ENCODE data around the gene QPCT.
A peak's percentile ranks its signal among the peaks of the same experiment; 100 is the strongest.

Gene QPCT

GRCh38 chr2:37325625-37326071 lies 18.8 kb upstream of the QPCT start:
- DNase-seq: no peak

DNA sequence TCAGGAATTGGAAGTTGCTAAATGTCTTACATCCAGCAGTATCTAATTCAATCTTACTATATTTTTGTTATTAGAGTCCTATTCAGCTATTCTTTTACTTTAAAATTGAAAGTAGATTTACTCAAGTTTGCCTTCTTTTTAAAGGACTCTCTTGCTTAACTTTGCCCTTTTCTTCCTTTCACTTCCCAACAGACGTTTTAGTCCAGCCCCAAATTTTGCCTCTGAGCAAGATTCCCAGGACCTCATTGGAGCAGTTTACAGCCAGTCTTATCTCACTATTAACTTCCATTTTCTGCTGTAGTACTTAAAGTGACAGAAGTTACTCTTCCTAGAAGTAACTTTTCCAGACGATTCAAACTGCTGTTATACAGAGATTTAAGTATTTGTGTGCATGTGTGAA lies 18.1 kb upstream of the QPCT start:
- DNase-seq: no peak

- no peak for DNase-seq
These were observed 17.4 kb upstream of the QPCT start for GRCh38 chr2:37326866-37327634.

- DNase-seq: no peak
These were observed 13.7 kb upstream of the QPCT start for GRCh38 chr2:37330681-37331080.

DNA sequence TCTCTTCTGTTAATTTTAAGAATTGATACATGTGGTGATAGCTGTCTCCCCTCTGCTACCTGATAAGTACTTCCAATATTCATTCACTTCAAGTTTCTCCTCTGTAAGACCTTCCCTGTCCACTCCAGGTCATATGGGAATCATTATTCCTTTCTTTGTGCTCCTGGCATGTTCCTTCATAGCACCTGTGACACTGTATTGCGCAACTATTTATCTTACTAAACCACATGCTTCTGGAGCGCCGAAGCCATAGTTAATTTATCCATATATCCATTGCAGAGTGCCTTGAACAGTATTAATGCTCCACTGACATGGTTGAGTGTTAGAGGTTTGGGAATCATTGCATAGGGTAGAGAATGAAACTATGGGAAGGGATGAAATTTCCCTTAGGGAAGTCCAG lies 11.9 kb upstream of the QPCT start:
- DNase-seq: no peak

DNA sequence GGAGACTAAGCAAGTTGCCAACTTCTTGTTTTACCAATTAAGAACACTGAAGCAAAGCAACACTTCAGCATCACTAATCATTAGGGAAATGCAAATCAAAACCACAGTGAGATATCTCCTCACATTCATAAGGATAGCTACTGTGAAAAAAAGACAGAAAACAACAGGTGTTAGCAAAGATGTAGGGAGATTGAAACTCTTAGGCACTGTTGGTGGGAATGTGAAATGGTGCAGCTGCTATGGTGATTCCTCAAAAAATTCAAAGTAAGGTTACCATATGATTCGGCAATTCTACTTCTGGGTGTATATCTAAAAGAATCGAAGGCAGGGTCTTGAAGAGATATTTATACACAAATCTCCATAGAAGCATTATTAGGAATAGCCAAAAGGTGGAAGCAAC lies 11.2 kb upstream of the QPCT start:
- DNase-seq: no peak

DNA sequence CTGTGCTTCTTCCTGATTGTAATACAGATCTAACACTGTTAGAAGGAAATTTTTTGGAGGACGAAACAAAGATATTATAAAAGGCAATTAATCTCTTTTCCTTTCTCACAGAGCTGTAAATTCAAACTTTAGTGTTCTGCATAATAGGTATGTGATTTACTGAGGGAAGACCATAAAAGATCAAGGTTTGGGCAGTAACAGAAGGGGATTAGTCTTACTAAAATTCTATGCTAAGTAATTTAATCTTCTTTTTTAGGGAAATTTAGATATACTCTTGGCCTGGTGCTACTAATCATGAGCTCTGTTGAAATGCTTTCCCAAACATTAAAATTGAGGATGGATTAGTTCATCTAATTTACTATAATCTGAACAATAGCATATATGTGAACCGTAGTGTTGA lies 8.8 kb upstream of the QPCT start:
- DNase-seq: no peak

DNA sequence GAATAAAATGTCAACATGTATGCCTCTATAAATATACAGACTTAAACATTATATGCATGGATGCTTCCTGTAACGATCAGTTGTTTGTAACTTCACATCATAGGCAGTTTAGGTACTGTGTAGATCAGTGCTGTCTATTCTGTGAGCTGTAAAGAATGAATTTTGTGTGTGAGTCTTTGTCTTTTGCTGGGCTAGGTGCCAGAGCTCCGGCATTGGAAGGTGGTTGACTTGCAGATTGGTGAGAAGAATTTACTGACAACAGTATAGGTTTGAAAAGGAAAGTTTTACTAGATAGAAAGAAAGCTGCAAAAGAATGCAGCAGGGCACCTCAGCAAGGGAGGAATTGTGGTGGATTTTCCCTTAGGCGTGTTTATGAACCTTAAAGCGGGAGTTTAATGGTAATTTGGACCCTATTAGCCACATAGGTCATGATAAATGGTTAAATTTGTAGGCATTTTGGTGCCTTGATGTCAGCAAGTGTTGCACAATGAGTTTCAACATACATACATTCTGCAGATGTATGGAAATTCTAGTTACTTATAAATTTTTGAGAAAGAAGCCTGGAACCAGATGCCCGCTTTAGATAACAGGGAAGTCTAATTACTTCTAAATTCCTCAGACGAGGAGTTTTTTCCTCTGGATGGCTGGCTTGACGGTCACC lies 6.7 kb upstream of the QPCT start:
- DNase-seq: no peak

DNA sequence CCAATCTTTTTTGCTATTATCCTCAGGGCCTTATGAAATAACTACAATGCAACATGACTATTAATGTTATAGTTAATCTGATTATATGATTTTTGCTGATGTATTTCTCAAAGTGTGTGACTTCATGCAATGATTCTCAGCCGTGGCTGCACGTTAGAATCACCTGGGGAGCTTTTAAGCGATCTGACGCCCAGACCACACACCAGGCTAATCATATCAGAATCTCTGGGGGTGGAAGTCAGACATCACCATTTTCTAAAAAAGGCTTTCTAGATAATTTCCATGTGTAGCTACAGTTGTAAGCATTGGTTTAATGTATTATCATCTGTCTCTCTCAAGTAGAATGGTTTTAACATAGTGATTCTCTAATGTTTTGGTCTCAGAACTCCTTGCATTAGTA lies 5.5 kb upstream of the QPCT start:
- no peak for DNase-seq

DNA sequence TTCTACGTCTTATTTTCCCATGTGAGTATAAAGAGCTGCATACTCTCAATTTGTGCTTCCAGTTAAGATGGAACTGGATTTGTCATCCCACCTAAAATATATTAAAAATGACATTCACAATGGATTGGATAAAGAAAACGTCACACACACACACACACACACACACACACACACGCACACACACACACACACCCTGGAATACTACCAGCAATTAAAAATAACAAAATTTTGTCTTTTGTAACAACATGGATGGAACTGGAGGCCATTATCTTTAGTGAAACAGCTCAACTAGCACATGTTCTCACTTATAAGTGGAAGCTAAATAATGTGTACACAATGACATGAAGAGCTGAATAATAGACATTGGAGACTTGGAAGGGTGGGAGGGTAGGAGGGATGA lies 3.8 kb upstream of the QPCT start:
- no peak for DNase-seq

GRCh38 chr2:37342591-37343220 lies 1.7 kb upstream of the QPCT start:
- no peak for DNase-seq

GRCh38 chr2:37343537-37344434 lies 644 bp upstream of the QPCT start:
- peak in 1 of 2 experiments; percentile 8 for DNase-seq

DNA sequence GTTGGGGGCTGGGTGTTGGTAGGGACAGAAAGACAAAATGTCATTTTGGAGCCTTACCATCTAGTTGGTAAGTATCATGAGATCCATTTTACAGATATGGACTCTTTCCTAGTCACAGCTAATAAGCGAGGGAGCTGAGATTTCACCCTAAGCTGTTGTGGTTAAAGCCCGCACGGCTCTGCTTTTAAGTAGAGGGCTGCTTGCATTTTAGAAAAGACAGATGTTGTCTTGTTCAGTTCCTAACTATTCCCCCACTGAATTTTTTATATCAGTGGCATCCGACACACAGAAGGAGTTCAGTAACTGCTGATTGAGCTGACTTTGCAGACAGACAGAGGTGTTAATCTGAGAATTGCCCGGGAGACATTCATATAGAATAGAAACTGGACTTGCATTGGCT lies 3.7 kb downstream of the QPCT start:
- no peak for DNase-seq

GRCh38 chr2:37349231-37349860 lies 4.9 kb downstream of the QPCT start:
- peak in 1 of 2 experiments; percentile 22 for DNase-seq

- DNase-seq: peak in 1 of 2 experiments; percentile 36
These were observed 5.6 kb downstream of the QPCT start for GRCh38 chr2:37350034-37350433.

DNA sequence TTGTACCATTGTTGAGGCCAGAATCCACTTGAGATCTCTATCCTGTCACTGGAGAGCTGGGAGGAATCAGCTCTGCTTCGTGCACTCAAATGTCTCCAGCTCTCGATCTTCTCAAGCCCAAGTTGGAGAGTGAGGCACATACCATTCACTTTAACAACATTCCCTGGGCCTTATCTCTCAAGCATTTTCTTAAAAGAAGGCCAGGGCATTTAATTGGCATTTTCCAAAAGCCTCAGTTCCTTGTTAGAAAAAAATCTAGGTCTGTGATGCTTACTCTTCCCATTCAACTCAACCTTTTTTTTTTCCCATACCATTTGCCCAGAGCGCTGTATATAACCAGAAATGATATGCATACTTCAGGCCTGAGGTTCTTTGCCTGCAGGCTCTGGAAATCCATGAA lies 10.1 kb downstream of the QPCT start:
- DNase-seq: no peak

- DNase-seq: no peak
These were observed 11.3 kb downstream of the QPCT start for GRCh38 chr2:37355735-37356134.

DNA sequence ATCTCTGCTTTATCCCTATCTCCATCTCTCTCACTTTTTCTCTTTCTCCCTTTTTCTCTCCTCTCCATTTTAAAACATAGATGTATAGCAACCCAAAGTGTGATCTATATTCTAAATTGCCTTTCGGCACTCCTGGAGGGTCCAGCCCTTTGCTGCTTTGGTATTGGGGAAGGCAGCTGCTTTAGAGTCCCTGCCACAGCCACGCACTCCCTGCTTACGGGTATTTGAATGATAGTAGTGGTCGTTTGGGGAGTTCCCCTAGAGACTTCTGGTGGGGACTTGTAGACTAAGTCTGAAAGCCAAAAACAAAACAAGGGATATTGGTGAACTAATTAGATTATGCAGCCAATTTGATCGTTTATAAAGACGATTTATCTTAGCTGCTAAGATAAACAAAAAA lies 11.9 kb downstream of the QPCT start:
- DNase-seq: no peak

DNA sequence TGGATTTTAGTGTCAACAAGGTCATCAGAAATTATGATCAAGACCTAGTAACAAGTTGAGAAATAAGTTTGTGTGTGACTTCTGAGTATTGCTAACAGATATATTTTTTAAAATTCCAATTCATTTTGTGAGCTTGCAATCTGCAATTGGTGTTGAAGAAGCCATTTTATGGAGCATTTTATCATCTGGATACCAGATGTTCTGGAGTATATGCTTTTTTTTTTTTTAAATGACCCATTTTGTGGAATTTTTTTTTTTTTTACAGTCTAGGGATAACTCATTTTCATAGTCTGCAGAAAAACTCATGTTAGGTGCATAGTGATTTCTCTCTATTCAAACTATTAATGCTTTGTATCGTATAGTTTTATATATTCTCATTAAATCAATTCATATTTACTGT lies 12.6 kb downstream of the QPCT start:
- DNase-seq: no peak

- DNase-seq: no peak
These were observed 13.1 kb downstream of the QPCT start for GRCh38 chr2:37357530-37357929.

- DNase-seq: no peak
These were observed 14.0 kb downstream of the QPCT start for GRCh38 chr2:37358466-37358865.

GRCh38 chr2:37361216-37361815 lies 16.9 kb downstream of the QPCT start:
- DNase-seq: no peak
